SJSA1 (cell line): ENCODE results near the gene TNRC18. TPM values are rescaled to one million over a fixed set of nuclear protein-coding genes. Genes with fewer than 3 reads are reported as not detected.

Experiments
- DNase-seq, 2 experiments: peaks; one replicate each; pipeline ENCODE4 v3.0.0-alpha.2; 2015 to 2020; ENCODE audit warnings: low spot score in 2 of 2, low read depth in 1 of 2
- H3K27ac ChIP-seq: fragments of 250-450 bp; sonication (Bioruptor Pico); 2 replicates; pipeline ENCODE4 v1.5.1; 2020; ENCODE audit warnings: mild to moderate bottlenecking, moderate library complexity
- H3K27me3 ChIP-seq: fragments of 250-450 bp; sonication (Bioruptor Pico); replicated peaks from 2 replicates; pipeline ENCODE4 v1.5.1; 2020; ENCODE audit warnings: mild to moderate bottlenecking, moderate library complexity
- H3K36me3 ChIP-seq: fragments of 250-450 bp; sonication (Bioruptor Pico); 2 replicates; pipeline ENCODE4 v1.5.1; 2020; ENCODE audit warnings: mild to moderate bottlenecking
- H3K4me1 ChIP-seq: fragments of 250-450 bp; sonication (Bioruptor Pico); replicated peaks from 2 replicates; pipeline ENCODE4 v1.6.1; 2021; ENCODE audit warnings: mild to moderate bottlenecking
- H3K4me3 ChIP-seq: fragments of 250-450 bp; sonication (Bioruptor Pico); 2 replicates; pipeline ENCODE4 v1.5.1; 2020; ENCODE audit warnings: mild to moderate bottlenecking
- H3K9me3 ChIP-seq: fragments of 250-450 bp; sonication (Bioruptor Pico); replicated peaks from 2 replicates; pipeline ENCODE4 v1.5.1; 2020; ENCODE audit warnings: mild to moderate bottlenecking
- total RNA-seq: library from RNA; depleted of rRNA; stranded (reverse); fragments of >200 nt; shearing (Covaris generic); gene quantifications from 2 replicates; pipeline ENCODE4 v1.2.3, GENCODE V29; 2014

The TNRC18 gene
- total RNA-seq, 1 experiment from 2014 or later, result 19.8 TPM

GRCh38 chr7:5418285-5418582, 5.4 kb downstream of the TNRC18 start:
- H3K27ac ChIP-seq, result no peak overlapping the region
- H3K4me1 ChIP-seq, result peaks cover 33% of the 10 kb centered on the region
- DNase-seq, result no peak
- peaks cover 19% of the 10 kb centered on the region for H3K36me3 ChIP-seq
- H3K27me3 ChIP-seq, result no peaks in the 10 kb centered on the region
- H3K4me3 ChIP-seq, result no peak overlapping the region
- no peaks in the 10 kb centered on the region for H3K9me3 ChIP-seq

- peak; percentile 48 to 60 for DNase-seq
- Histone ChIP-seq H3K27ac (0 out of 2 replicates have a peak overlapping the region, but pooled peaks have one; percentile 34), H3K4me1 (peaks cover 33% of the 10 kb centered on the region), H3K27me3 (no peaks in the 10 kb centered on the region), H3K36me3 (peaks cover 19% of the 10 kb centered on the region), H3K9me3 (no peaks in the 10 kb centered on the region), H3K4me3 (no peak overlapping the region)
Measured at GRCh38 chr7:5417106-5418071, 6.2 kb downstream of the TNRC18 start.

DNA sequence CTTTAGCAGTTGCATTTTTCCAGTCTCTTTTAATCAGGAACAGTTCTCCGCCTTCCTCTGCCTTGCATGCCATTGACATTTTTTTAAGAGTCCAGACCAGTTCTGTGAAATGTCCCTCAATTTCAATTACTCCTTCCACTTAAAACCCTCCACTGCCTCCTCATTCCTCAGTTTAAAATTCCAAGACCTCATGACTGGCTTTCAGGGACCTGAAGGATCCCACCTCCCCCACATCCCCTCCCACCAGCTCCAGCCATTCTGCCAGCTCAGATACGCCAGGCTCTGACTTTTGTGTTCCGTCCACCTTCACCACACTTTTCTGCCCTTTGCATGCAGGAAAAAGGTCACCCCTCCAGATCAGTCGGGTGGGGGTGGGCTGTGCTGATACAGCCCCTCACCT, 8.7 kb downstream of the TNRC18 start:
- Histone ChIP-seq H3K36me3 (peaks cover 12% of the 10 kb centered on the region), H3K4me1 (peaks cover 28% of the 10 kb centered on the region), H3K4me3 (no peak overlapping the region), H3K27me3 (no peaks in the 10 kb centered on the region), H3K9me3 (no peaks in the 10 kb centered on the region), H3K27ac (no peak overlapping the region)
- DNase-seq, result no peak

GRCh38 chr7:5413449-5413786, 10.2 kb downstream of the TNRC18 start:
- no peak for DNase-seq
- H3K27ac ChIP-seq, result no peak overlapping the region
- peaks cover 13% of the 10 kb centered on the region for H3K4me1 ChIP-seq
- H3K9me3 ChIP-seq, result no peaks in the 10 kb centered on the region
- H3K27me3 ChIP-seq, result no peaks in the 10 kb centered on the region
- H3K36me3 ChIP-seq, result peaks cover 4% of the 10 kb centered on the region
- no peak overlapping the region for H3K4me3 ChIP-seq

- H3K9me3 ChIP-seq, result no peaks in the 10 kb centered on the region
- H3K36me3 ChIP-seq, result peaks cover 5% of the 10 kb centered on the region; the same call in 1 of the 2 replicates
- no peak overlapping the region for H3K27ac ChIP-seq
- DNase-seq, result no peak
- no peaks in the 10 kb centered on the region for H3K27me3 ChIP-seq
- H3K4me1 ChIP-seq, result no peaks in the 10 kb centered on the region
- no peak overlapping the region for H3K4me3 ChIP-seq
Measured at GRCh38 chr7:5408777-5409176, 14.9 kb downstream of the TNRC18 start.

DNA sequence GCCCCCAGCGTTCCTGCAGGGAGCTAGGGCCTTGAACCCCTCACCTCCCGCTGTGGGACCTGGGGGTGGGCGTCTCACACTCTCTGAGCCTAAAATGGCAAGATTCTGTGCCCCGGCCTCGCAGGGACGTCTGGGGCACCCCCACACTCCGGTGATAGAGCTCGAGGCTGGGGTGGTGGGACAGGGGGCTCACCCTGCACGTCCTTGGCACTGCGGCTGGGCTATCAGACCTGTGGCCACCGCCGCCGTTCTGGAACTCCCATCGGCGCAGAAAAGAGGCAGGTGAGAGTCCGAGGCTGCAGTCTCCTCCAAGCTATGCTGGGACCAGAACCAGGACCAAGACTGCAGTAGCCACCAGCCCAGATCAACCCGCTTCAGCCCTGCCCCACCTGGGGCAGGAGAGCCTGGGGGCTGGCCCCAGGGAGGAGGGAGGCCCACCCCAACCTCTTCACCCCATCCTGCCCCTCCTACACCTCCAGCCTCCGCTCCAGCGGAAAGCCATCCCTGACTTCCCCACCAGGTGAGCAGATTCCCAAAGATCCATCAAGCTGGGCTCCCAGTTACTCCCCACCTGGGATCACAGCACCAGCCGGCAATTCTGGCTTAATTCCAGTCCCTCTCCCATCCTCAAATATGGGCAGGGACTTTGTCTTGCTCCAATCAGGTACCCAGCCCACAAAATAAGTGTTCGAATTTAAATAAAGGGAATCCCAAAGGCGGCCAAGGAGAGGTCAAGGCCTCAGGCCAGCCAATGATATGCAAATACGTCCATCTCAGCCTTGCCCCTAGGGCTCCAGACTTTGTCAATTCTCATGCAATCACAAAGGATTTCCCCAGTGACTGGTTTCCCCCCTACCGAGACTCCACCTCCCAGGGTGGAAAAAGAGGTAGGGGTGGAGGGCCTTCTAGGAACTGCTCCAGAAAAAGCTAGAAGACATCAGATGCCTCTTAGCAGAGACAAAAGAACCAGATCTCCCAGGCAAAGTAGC, 16.4 kb downstream of the TNRC18 start:
- peaks cover 5% of the 10 kb centered on the region; the same call in 1 of the 2 replicates for H3K36me3 ChIP-seq
- no peaks in the 10 kb centered on the region for H3K9me3 ChIP-seq
- DNase-seq, result no peak
- H3K4me3 ChIP-seq, result no peak overlapping the region
- no peaks in the 10 kb centered on the region for H3K27me3 ChIP-seq
- no peaks in the 10 kb centered on the region for H3K4me1 ChIP-seq
- H3K27ac ChIP-seq, result no peak overlapping the region

- no peaks in the 10 kb centered on the region for H3K4me1 ChIP-seq
- no peak overlapping the region for H3K4me3 ChIP-seq
- no peak overlapping the region for H3K27ac ChIP-seq
- H3K36me3 ChIP-seq, result peaks cover 5% of the 10 kb centered on the region; the same call in 1 of the 2 replicates
- no peaks in the 10 kb centered on the region for H3K27me3 ChIP-seq
- no peak for DNase-seq
- no peaks in the 10 kb centered on the region for H3K9me3 ChIP-seq
Measured at GRCh38 chr7:5404421-5404826, 19.2 kb downstream of the TNRC18 start.

GRCh38 chr7:5403442-5403841, 20.2 kb downstream of the TNRC18 start:
- Histone ChIP-seq H3K9me3 (no peaks in the 10 kb centered on the region), H3K4me1 (no peaks in the 10 kb centered on the region), H3K4me3 (no peak overlapping the region), H3K36me3 (peaks cover 5% of the 10 kb centered on the region; the same call in 1 of the 2 replicates), H3K27ac (no peak overlapping the region), H3K27me3 (no peaks in the 10 kb centered on the region)
- DNase-seq, result no peak

GRCh38 chr7:5397736-5398135, 25.9 kb downstream of the TNRC18 start:
- Histone ChIP-seq H3K4me3 (no peak overlapping the region), H3K4me1 (no peaks in the 10 kb centered on the region), H3K9me3 (no peaks in the 10 kb centered on the region), H3K27ac (no peak overlapping the region), H3K36me3 (peaks cover 10% of the 10 kb centered on the region), H3K27me3 (no peaks in the 10 kb centered on the region)
- DNase-seq, result no peak

GRCh38 chr7:5396999-5397663, 26.5 kb downstream of the TNRC18 start:
- Histone ChIP-seq H3K27ac (no peak overlapping the region), H3K9me3 (no peaks in the 10 kb centered on the region), H3K4me3 (no peak overlapping the region), H3K27me3 (no peaks in the 10 kb centered on the region), H3K36me3 (peaks cover 12% of the 10 kb centered on the region), H3K4me1 (no peaks in the 10 kb centered on the region)
- no peak for DNase-seq

DNA sequence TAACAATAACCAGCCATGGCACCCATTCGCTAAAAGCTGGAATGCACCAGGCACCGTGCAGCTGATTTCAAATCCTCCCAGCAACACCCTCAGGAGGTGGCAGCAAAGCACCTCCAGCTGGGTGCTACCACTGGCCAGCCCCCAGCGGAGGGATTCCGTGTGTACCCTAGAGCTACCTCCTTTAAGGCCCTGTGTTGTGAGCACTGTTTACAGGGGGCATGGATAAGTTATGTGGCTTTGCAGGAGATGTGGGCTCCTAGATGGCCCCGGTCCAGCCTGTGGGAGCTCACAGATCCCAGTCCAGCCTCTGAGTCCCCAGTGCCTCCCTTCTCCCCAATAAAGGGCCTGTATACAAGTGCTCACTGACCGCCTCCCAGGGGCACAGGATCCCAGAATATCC, 27.1 kb downstream of the TNRC18 start:
- H3K4me3 ChIP-seq, result no peak overlapping the region
- no peaks in the 10 kb centered on the region for H3K9me3 ChIP-seq
- no peak overlapping the region for H3K27ac ChIP-seq
- H3K27me3 ChIP-seq, result no peaks in the 10 kb centered on the region
- no peak for DNase-seq
- H3K4me1 ChIP-seq, result no peaks in the 10 kb centered on the region
- H3K36me3 ChIP-seq, result peaks cover 12% of the 10 kb centered on the region

DNA sequence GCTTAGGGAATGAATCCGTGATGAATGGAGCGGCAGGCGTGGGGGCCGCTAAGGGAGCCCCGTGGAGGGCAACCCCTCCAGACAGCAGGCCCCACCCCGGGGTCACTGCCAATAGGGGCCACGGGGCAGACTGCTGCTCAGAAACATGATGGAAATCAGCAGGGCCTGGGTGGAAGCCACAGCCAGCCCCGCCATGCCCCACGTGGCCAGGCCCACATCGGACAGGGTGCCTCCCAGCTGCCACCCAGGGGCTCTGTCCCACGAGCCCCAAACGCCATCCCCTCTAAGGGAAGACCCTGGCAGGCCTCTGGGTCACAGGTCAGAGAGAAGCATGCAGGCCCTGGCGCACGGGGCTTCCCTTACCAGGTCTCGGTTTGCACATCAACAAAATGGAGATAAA, 28.4 kb downstream of the TNRC18 start:
- Histone ChIP-seq H3K4me1 (no peaks in the 10 kb centered on the region), H3K4me3 (no peak overlapping the region), H3K27me3 (no peaks in the 10 kb centered on the region), H3K36me3 (peaks cover 12% of the 10 kb centered on the region), H3K27ac (no peak overlapping the region), H3K9me3 (no peaks in the 10 kb centered on the region)
- DNase-seq, result no peak

GRCh38 chr7:5394264-5395105, 29.1 kb downstream of the TNRC18 start:
- Histone ChIP-seq H3K4me3 (no peak overlapping the region), H3K27me3 (no peaks in the 10 kb centered on the region)

More at GRCh38 chr7:5394264-5395105, 29.1 kb downstream of the TNRC18 start:
- Histone ChIP-seq H3K4me1 (no peaks in the 10 kb centered on the region), H3K36me3 (peaks cover 16% of the 10 kb centered on the region), H3K27ac (no peak overlapping the region), H3K9me3 (no peaks in the 10 kb centered on the region)
- DNase-seq, result no peak
